ENCODE results near the gene CACNA2D3.

Gene CACNA2D3

DNA sequence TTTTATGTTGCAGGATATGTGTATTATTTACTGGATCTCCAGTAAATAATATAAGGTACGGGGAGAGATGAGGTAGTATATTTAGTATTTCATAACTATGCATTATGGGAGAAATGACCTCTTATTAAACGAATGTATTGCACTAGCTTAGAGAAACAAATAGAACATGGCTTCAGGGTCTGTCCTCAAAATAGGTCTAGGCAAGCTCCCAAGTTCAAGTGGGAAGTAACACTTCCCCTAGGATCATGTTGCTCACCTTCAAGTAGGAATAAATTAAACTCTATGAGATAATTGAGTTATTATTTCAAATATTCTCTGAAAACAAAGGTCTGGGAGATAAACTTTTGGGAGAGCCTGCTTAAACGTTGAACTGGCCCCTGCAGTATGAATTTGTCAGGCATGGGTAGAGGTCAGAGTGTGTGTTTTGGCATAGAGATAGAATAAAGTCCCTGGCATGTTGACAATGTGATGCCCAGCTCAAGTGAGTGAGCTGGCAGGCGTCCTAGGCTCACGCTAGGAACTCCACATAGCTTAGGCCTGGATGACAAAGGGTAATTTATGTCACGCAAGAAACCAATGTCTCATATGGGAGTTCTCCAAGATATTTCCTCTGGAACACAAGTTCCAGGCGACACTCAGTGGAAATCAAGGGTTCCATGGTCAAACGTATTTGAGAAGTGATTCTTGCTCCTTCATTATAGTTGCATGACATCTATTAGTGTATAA is 236.8 kb downstream of the CACNA2D3 start:
- no peak overlapping the region for H3K4me3 ChIP-seq (ENCODE audit: low read depth, low read length)

DNA sequence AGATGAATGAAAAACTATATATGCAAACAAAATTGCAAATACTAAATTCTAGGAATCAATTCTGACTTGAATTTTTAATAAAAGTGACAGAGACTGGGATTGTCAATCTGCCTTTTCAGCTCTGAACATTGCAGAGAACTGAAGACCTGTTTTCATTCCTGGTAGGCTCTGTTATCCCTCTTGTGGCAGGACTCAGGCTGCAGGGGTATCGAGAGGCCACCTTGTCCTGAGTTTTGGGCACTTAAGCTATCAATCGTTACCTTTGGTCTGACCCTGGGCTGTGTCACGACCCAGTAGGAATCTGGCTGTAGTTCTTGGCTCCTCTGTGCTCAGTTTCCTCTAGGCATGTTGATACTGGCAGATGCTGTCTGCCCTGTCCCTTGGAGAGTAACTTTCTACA is 238.0 kb downstream of the CACNA2D3 start:
- H3K4me3 ChIP-seq (ENCODE audit: low read depth, low read length) = no peak overlapping the region

DNA sequence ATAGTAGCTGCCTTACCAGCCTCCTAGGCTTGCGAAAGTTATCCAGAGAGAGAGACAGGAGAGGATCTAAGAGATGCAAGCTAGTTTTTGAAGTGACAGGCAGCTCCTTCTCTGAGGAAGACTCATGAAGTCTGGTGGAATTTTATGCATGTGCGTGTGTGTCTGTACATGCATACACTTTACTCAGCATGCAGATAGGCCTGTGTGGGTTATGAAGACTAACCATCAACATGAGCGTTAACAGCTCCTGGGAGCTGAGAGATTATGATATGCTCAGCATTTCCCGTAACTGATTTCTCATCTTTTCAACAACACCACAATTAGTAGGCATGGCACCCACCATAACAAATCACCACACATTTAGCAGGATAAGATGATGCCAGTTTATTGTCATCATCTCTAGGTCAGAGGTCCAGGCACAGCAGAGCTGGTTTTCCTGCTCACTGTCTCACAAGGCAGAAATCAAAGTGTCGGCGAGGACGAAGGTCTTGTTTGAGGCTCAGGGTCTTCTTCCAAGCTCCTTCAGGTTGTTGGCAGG is 239.5 kb downstream of the CACNA2D3 start:
- H3K4me3 ChIP-seq (ENCODE audit: low read depth, low read length) = no peak overlapping the region

DNA sequence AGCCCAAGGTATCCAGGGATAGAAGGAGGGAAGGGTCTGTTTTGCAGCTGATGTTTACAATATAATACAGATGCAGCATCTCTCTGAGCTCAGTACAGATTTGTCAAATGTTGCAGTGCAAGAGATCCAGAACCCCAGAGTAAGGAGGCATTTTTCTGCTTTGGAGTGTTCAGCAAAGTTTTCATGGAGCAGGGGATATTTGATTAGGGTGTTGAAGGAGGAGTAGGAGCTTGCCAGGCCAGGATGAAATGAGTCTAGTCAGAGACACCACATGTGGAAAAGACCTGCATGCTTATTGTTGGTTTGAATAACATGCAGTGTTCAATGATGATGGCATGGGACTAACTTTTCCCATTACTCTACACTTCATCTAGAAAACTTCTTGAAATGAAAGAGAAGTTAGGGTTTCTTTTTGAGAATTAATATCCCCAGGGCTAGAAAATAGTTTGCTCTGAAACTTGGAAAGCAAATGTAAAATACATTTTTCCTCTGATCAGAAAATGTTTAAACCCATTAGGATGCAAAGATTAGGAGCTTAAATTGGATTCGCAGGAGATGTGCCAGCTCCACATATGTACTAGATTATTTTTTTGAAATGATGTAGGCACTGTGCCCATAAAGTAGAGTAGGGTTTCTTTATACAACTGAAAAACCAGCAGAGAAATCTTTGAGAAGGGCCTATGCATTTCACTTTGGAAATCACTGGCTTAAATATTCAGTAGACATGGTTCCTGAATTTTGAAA is 243.8 kb downstream of the CACNA2D3 start:
- H3K4me3 ChIP-seq (ENCODE audit: low read depth, low read length) = no peak overlapping the region

DNA sequence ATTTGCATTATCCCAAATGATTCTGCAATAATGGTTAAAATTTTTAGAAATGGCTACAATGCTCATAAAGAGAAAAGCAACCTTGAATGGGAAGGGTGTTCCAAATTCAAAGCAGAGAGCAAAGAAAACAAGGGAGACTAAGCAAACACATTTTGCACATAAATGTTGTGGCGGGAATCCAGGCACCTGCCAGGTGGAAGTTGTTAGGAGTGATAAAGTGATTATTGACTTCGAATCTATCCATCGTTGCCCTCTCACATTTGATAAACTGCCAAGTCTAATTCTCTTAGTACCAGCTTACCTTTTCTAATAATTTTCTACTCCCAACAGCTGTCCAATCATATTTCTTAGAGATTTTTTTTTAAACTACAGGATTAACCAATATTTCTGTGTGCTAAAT is 244.5 kb downstream of the CACNA2D3 start:
- H3K4me3 ChIP-seq (ENCODE audit: low read depth, low read length) = no peak overlapping the region

DNA sequence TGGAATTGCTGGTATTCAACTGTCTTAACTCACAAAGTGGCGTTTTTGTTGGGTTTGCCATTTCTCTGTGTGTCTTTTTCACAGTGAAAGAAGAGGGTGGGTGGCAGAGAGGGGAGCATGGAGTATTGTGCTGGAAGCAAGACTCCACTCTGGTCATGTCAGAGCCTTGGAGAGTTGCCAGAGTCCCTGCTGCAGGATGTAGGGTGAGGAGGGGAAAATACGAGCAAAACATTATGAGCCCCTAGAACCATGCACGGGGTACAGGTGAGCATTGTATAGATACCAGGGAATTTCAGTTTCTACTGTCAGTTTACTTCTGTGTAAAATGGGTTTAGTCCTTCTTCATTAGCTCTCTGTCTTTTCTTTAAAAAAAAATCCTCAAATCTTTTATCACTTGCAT is 249.9 kb downstream of the CACNA2D3 start:
- H3K4me3 ChIP-seq (ENCODE audit: low read depth, low read length) = no peak overlapping the region

DNA sequence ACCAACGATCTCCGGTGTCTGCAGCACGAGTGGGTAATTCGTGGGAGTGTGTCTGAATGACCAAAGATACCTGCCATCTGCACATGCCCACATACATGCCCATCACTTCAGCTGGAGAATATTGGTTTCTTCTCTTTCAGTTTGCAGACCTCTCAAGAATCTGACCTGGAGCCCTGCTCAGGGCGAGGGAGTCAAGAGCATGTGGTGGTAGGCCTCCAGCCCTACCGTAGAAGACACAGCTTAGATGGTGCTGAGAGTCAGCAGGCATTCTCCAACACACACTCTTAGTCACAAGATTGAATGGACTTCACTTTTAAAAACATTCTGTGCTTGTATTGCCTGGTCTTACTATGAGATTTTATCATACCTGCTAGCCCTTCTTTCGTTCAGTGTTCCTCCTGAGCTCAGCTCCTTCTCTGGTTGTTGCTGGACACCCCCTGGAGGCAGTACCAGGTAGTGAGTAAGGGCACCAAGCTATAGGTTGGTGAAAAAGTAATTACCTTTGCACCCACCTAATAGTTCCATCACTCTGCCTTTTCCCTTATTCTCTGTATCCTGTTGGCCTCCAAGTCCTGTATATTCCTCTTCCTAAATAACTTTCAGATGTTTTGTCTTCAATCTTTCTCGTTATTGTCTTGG is 252.0 kb downstream of the CACNA2D3 start:
- H3K4me3 ChIP-seq (ENCODE audit: low read depth, low read length) = no peak overlapping the region

DNA sequence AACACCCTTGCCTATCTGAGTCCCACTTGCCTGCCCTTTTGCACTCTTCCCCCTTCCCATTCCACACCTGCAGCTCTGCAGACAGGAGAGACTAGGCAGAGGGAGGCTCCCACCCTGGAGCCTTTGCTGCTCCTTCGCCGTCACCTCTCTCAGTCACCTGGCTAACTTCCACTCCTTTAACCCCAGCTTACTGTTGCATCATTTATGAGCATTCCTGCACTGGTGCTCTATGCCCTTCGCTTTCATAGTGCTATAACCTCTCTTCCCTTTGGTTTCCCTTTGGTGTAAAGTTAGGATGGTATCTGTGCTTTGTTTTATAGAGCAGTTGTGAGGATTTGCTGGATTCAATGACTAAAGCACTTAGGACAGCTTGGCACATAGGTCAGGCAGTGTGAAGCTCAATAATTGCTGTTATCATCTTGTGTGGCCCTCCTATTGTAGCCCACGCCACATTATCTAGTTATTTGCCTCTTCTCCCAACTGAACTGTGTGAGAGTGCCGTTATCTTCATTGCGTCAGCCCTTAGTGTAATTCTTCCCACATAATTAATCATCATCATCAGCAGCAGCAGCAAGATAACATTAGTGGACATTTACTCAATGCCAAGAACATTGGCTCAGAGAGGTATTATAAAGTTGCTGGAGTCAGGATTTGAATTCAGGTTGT is 253.9 kb downstream of the CACNA2D3 start:
- no peak overlapping the region for H3K4me3 ChIP-seq (ENCODE audit: low read depth, low read length)

DNA sequence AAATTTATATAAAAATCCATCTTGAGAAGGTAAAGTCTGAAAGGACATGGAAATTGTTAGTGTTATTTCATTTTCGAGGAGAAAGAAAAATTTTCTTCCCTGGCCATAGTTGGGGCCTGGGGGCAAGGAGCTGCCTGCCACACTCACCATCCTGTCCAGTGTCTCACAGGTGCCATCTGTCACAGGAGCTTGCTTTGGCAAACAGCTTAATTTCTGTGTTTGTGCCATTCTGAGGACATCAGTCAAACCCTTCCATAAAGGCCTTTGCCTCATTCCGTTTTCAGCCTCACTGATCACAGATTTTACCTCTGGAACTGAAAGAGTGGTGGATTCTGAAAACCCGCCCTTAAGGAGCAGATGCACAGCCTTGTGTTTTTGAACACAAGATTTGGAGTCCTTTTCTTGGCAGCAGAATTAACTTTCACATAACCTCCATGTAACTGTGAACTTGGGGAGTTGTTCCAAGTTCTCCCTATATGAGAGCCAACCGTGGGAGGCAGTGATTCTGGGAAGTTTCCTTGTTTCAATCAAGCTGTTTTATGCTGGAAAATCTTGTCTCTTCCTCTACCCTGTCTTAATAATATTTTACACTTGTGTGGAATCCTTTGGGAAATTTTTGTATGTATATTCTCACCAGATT is 254.7 kb downstream of the CACNA2D3 start:
- H3K4me3 ChIP-seq (ENCODE audit: low read depth, low read length) = no peak overlapping the region

DNA sequence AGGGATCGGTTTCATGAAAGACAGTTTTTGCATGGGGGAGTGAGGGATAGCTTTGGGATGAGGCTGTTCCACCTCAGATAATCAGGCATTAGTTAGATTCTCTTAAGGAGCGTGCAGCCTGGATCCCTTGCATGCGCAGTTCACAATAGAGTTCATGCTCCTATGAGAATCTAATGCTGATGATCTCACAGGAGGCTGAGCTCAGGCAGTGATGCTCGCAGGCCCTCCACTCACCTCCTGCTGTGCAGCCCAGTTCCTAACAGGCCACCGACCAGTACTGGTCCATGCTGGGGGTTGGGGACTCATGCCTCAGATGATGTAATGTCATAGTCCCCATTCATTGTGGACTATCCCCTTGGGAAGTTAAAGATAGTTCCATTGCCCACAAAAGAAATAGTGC is 255.8 kb downstream of the CACNA2D3 start:
- H3K4me3 ChIP-seq (ENCODE audit: low read depth, low read length) = no peak overlapping the region

DNA sequence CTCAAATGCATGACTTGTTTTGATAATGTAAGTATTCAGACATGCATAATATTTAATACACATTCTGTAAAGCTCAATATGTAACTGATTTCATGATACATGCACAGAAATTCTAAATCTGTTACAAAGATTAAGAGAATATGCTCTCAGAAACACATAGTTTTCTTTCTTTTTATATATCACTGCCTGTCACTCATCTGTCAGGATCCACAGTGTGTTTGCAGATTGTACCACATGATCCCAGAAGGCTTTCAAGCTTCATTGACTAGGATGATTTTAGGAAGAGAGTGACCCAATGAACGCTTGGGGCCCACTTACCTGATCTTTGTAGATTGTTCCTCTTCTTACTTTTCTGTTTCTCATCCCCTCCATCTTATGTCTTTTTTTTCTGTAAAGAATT is 261.9 kb downstream of the CACNA2D3 start:
- no peak overlapping the region for H3K4me3 ChIP-seq (ENCODE audit: low read depth, low read length)

DNA sequence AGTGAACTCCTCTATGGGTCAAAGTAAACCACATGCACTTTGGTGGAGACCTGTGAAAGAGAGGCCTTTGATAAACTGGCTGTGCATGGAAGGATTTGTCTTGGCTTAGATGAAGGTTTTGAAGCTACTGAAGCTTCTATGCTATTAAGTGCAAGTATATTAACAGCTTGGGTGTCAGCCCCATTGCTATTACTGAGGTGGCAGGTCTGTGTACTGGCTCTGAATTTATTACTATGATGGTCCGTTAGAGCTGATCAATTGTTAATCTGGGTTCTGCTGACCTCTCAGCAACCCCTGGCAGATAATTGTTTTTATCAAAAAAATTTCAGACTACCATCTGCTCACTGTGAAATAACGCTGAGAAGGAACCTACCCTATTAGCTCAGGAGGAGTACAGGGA is 268.2 kb downstream of the CACNA2D3 start:
- H3K4me3 ChIP-seq (ENCODE audit: low read depth, low read length) = no peak overlapping the region

DNA sequence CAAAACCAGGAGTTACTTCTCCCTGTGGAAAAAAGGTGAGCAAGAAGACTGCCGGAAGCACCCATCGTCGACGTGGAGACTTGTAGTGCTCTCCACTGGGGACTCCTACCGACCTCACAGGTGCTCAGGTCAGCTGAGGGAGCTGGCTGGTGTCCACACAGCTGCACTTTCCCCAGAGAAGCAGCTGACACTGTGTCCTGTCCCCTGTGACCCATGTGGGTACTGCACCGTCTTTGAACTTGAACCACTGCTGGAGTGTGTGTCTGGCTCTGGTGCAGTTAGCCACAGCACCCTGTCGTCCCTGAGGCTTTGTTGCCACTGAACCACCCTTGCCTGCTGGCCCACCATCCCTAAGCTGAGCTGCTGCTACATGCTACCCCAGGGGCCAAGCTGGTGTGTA is 270.8 kb downstream of the CACNA2D3 start:
- no peak overlapping the region for H3K4me3 ChIP-seq (ENCODE audit: low read depth, low read length)

DNA sequence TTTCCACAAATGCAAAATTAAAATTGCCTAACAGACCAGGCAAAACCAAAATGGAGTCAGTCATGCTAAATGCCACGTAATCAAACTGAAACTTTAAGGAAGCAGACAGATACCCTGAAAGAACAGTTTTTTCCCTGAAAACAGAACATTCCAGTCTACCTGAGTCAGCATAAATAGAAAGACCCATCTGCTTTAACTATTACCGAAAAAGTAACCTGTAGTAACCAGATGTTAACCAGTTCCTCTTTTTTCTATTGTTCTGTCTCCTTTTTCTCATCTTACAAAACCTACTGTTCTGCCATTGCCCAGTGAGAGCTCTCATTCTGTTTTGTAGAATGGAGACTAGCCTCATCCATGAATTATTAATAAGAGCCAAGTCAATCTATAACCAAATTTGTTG is 286.0 kb downstream of the CACNA2D3 start:
- no peak overlapping the region for H3K4me3 ChIP-seq (ENCODE audit: low read depth, low read length)

DNA sequence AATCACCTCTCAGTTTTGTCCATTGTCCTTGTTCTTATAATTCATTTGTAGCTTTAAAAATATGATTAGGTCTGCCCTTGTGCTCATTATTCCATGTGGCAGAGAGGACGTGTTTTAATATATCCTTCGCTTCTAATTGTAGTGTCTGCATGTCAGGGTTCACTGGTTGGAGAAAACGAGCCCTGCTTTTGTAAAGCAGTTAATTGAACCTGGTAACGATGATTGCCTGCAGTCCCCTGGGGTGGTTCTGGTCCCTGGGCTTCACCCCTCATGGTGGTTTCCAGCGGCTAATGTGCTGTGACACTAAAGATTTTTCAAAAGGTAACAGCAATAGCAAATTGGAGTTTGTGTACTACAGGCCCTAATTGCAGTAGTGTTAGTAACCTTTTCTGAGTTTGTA is 299.6 kb downstream of the CACNA2D3 start:
- H3K4me3 ChIP-seq (ENCODE audit: low read depth, low read length) = no peak overlapping the region

DNA sequence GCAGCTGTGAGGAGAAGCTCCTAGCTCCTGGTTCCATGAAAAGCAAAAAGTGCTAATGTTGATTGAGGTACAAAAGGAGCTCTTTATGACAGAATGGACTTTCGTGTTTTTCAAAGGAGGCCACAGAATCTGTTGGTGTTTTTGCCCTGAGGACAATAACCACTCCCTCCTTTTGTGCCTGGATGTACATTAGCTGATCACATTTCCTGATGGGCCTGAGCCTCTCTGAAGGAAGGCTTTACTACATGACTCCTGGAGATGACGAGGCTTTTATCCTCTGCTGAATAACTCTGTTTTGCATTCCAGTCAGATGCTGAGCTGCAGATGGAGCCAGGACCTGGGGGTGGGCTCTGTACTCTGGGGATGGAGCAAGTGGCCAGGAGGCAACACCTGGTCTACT is 301.9 kb downstream of the CACNA2D3 start:
- no peak overlapping the region for H3K4me3 ChIP-seq (ENCODE audit: low read depth, low read length)

DNA sequence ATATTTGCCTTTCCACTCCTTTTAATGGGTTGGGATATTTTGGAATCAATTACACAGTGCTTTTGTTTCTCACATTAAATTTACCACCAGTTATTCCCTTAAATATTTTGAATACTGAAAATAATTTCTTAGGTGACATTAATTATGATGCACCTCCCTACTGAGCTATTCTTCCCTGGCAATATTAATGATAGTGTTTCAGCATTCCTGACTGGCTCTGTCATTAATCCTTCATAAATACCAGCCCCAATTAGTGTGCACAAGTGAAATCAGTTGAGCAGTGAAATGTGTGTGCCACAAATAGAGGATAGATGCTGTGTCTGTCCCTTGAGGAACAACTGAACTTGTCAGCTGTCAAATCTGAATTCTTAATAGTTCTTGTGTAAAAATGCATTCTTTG is 304.0 kb downstream of the CACNA2D3 start:
- no peak overlapping the region for H3K4me3 ChIP-seq (ENCODE audit: low read depth, low read length)

DNA sequence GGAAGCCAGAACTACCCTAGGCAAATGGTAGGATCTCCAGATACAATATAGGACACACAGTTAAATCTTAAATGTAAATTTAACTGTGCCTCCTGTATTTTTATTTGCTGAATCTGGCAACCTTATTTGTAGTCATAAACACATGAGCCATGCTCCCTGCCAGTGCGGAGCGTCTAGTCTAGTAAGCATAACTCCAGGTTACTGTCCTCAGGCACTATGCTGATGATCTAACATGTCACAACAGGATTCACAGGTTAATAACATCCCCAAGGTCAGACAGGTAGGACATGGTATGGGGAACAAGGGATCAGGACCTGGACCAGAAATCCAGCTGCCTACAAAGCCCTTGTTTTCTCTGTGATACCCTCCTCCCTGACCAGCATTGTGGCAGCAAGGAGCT is 305.1 kb downstream of the CACNA2D3 start:
- no peak overlapping the region for H3K4me3 ChIP-seq (ENCODE audit: low read depth, low read length)

DNA sequence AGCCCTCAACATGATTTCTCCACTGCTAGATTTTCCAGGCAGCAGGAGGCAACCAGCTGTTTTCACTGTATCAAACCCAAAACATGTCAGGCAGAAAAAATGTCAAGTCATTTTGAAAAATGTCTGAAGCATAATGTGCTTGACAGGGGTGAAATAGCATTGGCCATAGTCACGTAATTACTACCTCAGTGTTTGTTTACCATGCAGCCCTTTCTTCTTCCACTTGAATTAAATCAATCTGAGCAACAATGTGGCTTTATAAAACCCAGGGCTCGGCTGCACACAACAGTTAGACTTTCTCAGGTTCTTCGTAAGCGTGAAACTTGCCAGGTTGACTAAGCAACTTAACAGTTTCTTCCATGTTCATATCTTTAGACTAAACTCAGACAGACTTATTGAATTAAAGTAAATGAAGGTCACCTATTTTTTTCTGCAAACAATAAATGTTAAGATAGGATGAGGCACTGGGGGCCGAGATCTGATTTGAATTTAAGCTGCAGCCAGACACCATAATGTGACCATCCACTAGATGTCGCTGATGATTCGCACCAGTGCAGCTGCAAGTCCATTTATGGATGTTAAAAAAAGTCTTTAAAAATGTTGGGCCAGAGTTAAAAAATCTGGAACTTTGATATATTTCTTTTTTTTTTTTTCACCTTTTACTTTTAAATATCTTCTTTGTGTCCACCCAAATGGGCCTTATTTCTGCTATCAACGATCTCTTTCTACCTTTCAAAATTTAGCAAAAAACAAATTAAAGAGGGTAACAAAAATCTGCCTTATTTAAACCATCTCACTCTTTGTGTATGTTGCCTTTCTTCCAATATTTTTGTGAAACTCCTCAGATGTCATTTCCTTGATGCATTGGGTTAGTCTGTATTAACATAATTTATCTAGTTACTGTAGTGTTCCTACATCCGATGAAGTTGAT is 305.9 kb downstream of the CACNA2D3 start:
- no peak overlapping the region for H3K4me3 ChIP-seq (ENCODE audit: low read depth, low read length)

DNA sequence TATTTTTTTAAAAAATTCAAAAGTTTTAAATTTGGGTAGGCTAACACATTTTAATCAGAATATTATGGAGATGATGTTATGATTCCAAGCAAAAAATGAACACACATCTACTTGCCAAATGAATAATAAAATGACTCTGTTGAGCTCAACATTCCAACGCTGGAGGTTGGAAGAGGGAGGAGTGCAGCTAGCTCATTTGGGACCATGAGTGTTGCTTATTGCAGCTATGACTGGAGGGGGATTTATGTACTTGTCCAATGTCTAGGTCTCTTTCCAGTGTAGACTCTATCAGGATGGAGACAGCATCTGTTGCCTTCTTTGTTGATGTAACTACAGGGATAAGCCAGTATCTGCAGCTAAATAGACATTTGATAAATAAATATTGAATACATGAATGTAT is 310.6 kb downstream of the CACNA2D3 start:
- H3K4me3 ChIP-seq (ENCODE audit: low read depth, low read length) = no peak overlapping the region

Data from iPS-11a (cell line).